Fibroblast of gingiva (primary cell): ENCODE results near the gene DERL3.

Source experiments
- DNase-seq: peaks from one replicate; pipeline ENCODE4 v3.0.0-alpha.2; 2011; ENCODE audit warnings: low read depth

Gene DERL3

GRCh38 chr22:23801886-23802377 lies 36.9 kb downstream of the DERL3 start:
- no peak for DNase-seq

DNA sequence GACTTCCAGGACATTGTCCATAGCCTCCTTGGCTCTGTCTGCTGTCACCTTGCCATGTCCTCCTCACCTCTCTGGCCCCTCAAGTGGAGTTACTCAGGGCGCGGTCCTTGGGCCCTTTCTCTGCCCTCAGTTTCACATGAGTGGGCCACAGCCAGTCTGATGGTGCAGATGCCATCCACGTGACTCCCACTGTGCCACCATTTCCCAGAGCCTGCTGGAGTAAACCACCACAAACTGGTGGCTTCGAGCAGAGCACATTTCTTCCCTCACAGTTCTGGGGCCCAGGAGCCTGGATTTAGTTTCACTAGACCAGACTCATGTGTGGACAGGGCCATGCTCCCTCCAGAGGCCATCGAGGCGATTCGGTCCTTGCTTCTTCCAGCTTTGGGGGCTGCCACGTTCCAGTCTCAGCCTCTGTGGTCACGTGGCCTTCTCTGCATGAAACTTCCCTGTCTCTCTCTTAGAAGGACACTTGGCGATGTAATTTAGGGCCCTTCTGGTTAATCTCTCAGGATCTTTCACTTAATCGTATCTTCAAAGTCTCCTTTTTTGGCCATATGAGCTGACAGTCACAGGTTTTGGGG lies 37.5 kb downstream of the DERL3 start:
- no peak for DNase-seq

- DNase-seq = no peak
These were observed 38.2 kb downstream of the DERL3 start for GRCh38 chr22:23800297-23801237.

DNA sequence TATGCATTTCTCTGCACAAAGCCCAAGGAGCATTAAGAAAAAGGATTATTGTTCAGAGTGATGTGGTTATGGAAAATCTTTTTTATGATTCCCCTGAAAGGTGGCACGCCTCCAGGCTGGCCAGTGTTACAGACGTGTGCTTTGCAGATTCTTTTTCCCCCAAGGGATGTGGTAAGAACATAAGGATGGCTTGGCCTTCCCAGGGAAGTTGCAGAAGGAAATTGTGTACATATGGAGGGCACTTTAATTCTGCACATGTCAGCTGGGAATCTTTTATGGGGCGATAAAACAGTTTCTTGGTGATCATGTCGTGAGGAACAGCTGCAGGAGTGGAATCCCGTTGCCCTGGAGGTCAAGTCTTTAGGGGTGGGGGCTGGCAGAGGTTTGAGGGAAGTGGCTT lies 42.3 kb downstream of the DERL3 start:
- DNase-seq = peak; percentile 69

GRCh38 chr22:23793326-23793725 lies 45.5 kb downstream of the DERL3 start:
- DNase-seq = no peak

DNA sequence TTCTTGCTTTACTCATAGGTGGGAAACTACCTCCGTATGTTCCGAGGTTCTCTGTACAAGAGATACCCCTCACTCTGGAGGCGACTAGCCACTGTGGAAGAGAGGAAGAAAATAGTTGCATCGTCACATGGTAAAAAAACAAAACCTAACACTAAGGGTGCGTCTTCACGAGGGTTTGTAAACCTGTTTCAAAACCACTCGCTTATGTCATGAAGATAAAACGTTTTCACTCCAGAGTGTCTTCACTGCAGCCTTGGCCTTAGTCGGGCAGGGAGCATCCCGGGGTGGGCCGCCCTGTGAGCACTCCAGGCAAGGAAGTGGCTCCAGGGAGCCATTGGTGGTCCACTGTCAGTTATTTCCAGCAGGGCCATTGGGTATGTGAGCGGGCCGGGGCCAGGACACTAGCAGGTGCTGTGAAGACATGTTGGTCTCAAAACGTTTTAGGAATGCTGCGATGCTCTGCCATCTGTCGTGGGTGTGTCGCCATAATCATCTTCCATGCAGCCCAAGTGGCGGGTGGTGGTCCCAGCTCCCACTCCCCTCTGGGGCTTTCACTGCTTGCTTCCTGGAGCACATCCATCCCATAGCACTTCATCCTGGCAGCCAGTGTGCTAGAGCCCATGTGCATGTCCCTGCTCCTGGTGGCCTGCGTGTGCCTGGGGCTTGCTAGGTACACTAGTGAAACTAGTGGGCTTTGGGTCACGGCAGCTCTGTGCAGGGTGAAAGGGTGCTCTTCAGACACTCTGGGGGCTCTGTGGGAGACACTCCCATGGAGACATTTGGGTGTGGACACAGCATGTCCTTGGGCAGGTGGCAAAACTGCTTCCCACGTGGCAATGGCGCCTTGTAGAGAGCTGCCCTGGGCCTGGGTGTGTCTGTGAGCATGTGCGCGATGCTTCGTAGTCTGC lies 46.8 kb downstream of the DERL3 start:
- no peak for DNase-seq

DNA sequence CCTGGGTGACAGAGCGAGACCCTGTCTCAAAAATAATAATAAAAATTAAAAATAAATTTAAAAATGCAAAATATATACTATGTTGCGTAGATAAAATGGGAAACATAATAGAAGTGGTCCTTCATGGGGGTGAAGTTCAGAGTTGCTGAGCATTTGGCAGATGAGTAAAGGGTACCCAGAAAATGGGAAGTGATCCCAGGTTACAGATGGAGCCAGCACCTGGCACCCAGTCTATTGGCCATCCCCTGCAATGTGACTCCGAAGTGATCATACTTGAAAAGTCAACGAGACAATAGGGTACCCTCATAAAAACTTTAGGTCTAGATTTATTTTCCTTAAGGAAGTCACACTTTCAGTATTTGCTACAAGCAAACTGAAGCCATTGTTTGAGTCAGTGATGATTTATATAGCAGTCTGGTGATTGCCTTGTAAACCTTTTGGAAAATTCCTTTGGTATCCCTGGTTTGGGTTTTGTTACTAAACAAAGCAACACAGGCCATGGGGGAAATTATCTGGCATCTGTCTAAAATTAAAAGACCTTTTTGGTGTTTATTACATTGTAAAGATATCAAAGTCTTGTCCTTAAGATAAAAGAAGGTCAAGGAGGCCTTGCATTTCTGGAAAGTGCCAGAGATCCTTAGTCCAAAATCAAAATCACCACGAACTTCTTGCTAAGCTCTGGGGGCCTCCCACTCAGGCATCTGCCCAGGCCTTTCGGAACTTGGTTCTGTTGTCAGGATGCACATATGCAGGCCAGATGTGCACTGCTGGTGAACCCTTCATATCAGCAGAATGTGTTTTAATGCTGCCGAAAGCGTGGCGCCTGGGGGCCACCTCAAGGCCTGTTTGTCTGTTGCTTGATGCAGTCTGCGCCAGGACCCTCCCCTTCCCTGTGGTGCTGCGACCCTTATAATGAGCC lies 47.7 kb downstream of the DERL3 start:
- peak; percentile 77 for DNase-seq

DNA sequence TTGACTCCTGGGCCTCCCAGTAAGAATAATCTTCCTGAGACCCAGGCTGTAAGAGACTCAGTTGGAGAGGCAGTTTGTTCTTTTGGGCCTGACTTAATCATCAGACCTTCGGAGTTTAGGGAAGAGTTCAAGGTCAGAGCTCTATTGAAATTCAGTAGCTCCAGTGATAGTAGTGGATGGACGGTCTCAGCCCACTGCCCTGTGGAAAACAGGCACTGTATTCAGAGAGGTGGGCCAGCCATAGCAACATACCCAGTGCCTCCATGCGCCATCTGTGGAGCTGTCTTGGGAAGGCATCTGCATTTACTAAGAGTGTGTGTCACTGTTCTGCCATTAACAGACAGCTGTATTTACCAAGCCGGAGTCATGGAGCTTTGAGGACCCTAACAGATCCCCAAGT lies 49.2 kb downstream of the DERL3 start:
- DNase-seq = no peak

GRCh38 chr22:23789121-23789520 lies 49.7 kb downstream of the DERL3 start:
- DNase-seq = no peak

GRCh38 chr22:23787910-23788309 lies 50.9 kb downstream of the DERL3 start:
- DNase-seq = no peak

- DNase-seq = no peak
These were observed 51.3 kb downstream of the DERL3 start for GRCh38 chr22:23787600-23787896.

- peak; percentile 87 for DNase-seq
These were observed 51.8 kb downstream of the DERL3 start, which contains the start of gene SMARCB1 for GRCh38 chr22:23786752-23787599. TSS of gene SMARCB1 (plus strand) at chr22:23786966. CDS start at chr22:23787170, 204 bp downstream.

DNA sequence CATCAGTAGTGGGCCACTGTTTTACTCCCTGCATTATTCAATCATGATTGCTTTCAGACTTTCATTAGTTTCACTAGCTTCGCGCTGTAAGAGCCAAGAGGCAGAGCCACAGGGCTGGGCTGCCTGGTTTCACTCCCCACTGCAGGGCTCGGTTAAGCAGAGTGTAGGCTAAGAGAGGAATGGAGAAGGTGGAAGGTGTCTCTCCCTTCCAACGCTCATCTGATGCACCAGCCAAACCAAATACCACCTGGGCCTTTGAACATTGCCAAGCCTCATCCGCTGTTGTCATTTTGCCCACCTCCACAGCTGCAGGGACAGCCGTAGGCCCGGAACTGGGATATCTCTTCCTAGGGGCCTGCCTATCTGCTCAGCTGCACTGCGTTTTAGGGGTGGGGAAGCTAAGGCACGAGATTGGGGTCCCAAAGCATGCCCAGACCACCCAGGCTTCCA lies 52.5 kb downstream of the DERL3 start:
- no peak for DNase-seq
